ENCODE measurements around the gene AQP10. TPM values are rescaled to one million over a fixed set of nuclear protein-coding genes. Genes with fewer than 3 reads are reported as not detected.

AQP10 gene
- total and polyA plus RNA-seq, 2 donors from 2014 or later = not detected

GRCh38 chr1:154352581-154353459, 31.9 kb downstream of the AQP10 start:
- peak overlapping the region; percentile 42 to 79 (median 59) for H3K4me3 ChIP-seq (ENCODE audit: low read length in 3 of 3)
- TF ChIP-seq CTCF (IDR thresholded peaks at IDR 0.05; ENCODE audit: borderline replicate concordance, extremely low read depth, insufficient read depth) = no peak
- peaks cover 0 to 2% (median 0%) of the 10 kb centered on the region in 3 donors for H3K36me3 ChIP-seq (ENCODE audit: control insufficient read depth in 2 of 3, insufficient read depth in 3 of 3, low read length in 3 of 3)
- H3K4me1 ChIP-seq (ENCODE audit: control insufficient read depth in 2 of 3, insufficient read depth in 2 of 3, low read depth in 1 of 3, low read length in 3 of 3) = peaks cover 4 to 17% (median 12%) of the 10 kb centered on the region in 3 donors
- DNase-seq (peak; percentile 56 to 91 (median 72)), FAIRE-seq (no peak)
- peak overlapping the region; percentile 60 to 82 for H3K27ac ChIP-seq (ENCODE audit: low read depth in 2 of 2, low read length in 2 of 2)
- intact Hi-C loops (cut with DNase I) = no loop called here
- H3K27me3 ChIP-seq (ENCODE audit: control insufficient read depth, insufficient read depth, low read length) = no peaks in the 10 kb centered on the region
- peak overlapping the region in 2 of 3 donors; percentile 29 to 81 for H3K9ac ChIP-seq (ENCODE audit: low read length in 3 of 3)
- no peaks in the 10 kb centered on the region for H3K9me3 ChIP-seq (ENCODE audit: control insufficient read depth in 2 of 3, insufficient read depth in 1 of 3, low read length in 3 of 3)

GRCh38 chr1:154353460-154353904, 32.6 kb downstream of the AQP10 start:
- H3K9ac ChIP-seq (ENCODE audit: low read length in 3 of 3) = peak overlapping the region in 1 of 3 donors; percentile 81
- peaks cover 4 to 17% (median 12%) of the 10 kb centered on the region in 3 donors for H3K4me1 ChIP-seq (ENCODE audit: control insufficient read depth in 2 of 3, insufficient read depth in 2 of 3, low read depth in 1 of 3, low read length in 3 of 3)
- no peaks in the 10 kb centered on the region for H3K27me3 ChIP-seq (ENCODE audit: control insufficient read depth, insufficient read depth, low read length)
- peak; percentile 27 for TF ChIP-seq CTCF (IDR thresholded peaks at IDR 0.05; ENCODE audit: borderline replicate concordance, extremely low read depth, insufficient read depth)
- H3K27ac ChIP-seq (ENCODE audit: low read depth in 2 of 2, low read length in 2 of 2) = peak overlapping the region; percentile 60 to 82
- H3K36me3 ChIP-seq (ENCODE audit: control insufficient read depth in 2 of 3, insufficient read depth in 3 of 3, low read length in 3 of 3) = no peaks in the 10 kb centered on the region
- peak overlapping the region in 2 of 3 donors; percentile 59 to 79 for H3K4me3 ChIP-seq (ENCODE audit: low read length in 3 of 3)
- DNase-seq = peak in 2 of 5 donors; percentile 22 to 47
- no peaks in the 10 kb centered on the region for H3K9me3 ChIP-seq (ENCODE audit: control insufficient read depth in 2 of 3, insufficient read depth in 1 of 3, low read length in 3 of 3)
- intact Hi-C loops (cut with DNase I) = no loop called here
- no peak for FAIRE-seq

GRCh38 chr1:154353966-154354365, 33.1 kb downstream of the AQP10 start:
- peak overlapping the region; percentile 60 to 82 for H3K27ac ChIP-seq (ENCODE audit: low read depth in 2 of 2, low read length in 2 of 2)
- DNase-seq = no peak
- H3K27me3 ChIP-seq (ENCODE audit: control insufficient read depth, insufficient read depth, low read length) = no peaks in the 10 kb centered on the region
- intact Hi-C loops (cut with DNase I) = no loop called here
- no peak overlapping the region for H3K4me3 ChIP-seq (ENCODE audit: low read length in 3 of 3)
- H3K36me3 ChIP-seq (ENCODE audit: control insufficient read depth in 2 of 3, insufficient read depth in 3 of 3, low read length in 3 of 3) = no peaks in the 10 kb centered on the region
- no peak overlapping the region for H3K9ac ChIP-seq (ENCODE audit: low read length in 3 of 3)
- H3K4me1 ChIP-seq (ENCODE audit: control insufficient read depth in 2 of 3, insufficient read depth in 2 of 3, low read depth in 1 of 3, low read length in 3 of 3) = peaks cover 4 to 17% (median 12%) of the 10 kb centered on the region in 3 donors
- no peak for FAIRE-seq
- H3K9me3 ChIP-seq (ENCODE audit: control insufficient read depth in 2 of 3, insufficient read depth in 1 of 3, low read length in 3 of 3) = no peaks in the 10 kb centered on the region
- TF ChIP-seq CTCF (IDR thresholded peaks at IDR 0.05; ENCODE audit: borderline replicate concordance, extremely low read depth, insufficient read depth) = no peak
